ENCODE results near the gene ZMYND8.

DNA sequence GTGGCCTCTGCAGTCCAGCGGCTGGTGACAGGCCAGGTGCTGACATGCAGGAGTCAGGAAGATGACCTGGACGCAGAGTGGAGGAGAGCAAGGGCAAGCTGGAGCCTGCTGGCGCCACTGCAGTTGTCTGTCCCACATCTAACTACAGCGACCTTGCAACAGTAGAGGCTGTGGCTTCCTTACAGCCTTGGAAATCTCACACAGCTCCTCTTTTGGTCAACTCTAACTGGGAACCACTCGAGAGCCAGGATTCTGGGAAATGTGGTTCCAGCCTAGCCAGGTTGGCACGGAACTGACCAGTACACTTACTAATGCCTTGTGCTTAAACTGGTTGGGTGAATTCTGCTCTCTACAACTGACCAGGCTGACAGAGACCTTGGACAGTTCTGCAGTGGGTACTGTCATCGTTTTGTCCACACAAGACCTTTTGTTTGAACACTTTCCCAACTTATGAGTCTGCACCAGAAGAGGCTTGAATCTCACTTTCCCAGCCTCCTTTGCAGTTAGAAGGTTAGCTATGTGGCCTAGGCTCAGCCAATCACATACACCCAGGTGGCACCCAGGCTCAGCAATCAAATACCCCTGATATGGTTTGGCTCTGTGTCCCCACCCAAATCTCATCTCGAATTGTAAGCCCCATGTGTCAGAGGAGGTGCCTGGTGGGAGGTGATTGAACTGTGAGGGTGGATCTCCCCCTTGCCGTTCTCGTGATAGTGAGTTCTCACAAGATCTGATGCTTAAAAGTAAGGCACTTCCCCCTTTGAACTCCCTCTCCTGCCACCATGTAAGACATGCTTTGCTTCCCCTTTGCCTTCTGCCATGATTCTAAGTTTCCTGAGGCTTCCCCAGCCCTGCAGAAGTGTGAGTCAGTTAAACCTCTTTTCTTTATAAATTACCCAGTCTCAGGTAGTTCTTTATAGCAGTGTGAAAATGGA lies 153.5 kb downstream of the ZMYND8 start:
- TF ChIP-seq, protein P1, sequence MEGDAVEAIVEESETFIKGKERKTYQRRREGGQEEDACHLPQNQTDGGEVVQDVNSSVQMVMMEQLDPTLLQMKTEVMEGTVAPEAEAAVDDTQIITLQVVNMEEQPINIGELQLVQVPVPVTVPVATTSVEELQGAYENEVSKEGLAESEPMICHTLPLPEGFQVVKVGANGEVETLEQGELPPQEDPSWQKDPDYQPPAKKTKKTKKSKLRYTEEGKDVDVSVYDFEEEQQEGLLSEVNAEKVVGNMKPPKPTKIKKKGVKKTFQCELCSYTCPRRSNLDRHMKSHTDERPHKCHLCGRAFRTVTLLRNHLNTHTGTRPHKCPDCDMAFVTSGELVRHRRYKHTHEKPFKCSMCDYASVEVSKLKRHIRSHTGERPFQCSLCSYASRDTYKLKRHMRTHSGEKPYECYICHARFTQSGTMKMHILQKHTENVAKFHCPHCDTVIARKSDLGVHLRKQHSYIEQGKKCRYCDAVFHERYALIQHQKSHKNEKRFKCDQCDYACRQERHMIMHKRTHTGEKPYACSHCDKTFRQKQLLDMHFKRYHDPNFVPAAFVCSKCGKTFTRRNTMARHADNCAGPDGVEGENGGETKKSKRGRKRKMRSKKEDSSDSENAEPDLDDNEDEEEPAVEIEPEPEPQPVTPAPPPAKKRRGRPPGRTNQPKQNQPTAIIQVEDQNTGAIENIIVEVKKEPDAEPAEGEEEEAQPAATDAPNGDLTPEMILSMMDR (IDR thresholded peaks at IDR 0.05) = no peak
- no peak for TF ChIP-seq POLR2AphosphoS5 (IDR thresholded peaks at IDR 0.05)
